NCI-H446 (cell line): Measurements from ENCODE around the gene PAQR6.

Experiments used
- DNase-seq, 2 experiments: peaks; one replicate each; lab custom pipeline; 2025; lab: John Stamatoyannopoulos, UW

PAQR6 gene

DNA sequence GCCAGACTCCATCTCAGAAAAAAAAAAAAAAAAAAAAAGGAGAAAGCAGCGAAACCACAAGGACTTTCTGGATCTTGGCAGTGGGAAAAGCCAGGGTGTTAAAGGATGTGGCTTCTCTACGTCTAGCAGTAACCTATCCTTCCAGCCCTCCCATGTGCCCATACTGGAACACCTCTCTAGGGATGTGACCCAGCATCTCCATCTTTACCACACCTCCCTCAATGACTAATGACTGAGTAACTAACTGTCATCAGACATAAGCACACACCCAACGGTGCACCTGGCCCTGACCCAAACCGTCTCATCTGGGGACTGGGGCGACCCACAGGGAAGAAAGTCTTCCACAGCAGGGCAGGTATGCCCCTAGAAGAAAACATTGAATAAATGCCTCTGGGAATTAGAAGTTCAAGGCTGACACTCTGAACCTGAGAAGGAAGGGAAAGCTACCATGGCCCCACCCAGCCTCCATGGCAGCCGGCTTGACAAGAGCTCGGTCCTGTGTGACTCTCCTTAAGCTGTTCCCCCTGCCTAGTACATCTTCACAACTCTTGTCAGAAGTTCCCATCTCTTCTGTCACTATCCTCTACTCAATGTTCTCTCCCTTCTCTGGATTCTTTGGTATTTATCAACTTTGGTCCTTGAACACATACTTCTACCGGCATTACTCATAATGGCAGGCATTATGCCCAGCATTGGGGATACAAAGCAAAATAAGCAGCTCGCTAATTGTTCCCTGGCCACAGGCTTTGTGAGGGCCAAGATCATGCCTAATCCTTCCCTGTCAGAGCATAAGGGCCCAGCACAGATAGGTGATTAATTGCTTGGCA lies 14.8 kb upstream of the PAQR6 start:
- no peak for DNase-seq

DNA sequence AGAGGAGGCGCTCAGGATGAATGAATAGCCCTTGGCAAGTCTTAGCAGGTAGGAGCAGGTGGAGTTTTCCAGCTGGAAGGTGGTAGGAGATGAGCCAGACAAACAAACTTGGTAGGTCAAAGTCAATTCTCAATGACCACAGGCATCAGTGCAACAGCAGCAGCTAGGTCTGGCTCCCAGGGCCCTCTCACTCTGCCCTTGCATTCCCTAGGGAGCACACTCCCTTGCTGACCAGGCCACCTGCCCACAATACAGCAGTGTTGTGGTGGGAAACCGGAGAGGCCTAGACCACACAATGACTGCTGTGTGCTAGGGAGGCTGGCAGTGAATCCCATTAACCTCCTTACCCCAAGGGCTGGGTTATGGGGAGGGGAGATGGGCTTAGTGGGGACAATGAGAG lies 13.0 kb upstream of the PAQR6 start:
- DNase-seq, result no peak

DNA sequence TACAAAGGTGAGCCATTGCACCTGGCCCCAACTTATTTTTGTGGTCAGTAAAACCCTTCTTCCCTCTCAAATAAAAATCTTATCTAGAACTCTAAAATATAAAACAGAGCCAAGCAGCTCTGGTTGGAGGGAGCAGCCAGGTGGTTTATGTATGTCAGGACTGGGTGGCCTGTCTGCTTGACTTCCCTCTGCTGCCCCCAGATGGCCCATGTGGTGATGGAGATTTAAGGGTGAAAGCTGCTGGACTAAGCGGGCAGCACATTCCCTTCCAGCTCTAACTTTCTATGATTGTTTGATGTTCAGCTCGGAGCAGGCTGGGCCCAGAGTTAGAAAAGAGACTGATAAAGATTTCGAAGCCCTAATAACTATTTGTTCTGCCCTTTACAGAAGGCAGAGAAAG lies 11.9 kb upstream of the PAQR6 start:
- DNase-seq, result no peak

DNA sequence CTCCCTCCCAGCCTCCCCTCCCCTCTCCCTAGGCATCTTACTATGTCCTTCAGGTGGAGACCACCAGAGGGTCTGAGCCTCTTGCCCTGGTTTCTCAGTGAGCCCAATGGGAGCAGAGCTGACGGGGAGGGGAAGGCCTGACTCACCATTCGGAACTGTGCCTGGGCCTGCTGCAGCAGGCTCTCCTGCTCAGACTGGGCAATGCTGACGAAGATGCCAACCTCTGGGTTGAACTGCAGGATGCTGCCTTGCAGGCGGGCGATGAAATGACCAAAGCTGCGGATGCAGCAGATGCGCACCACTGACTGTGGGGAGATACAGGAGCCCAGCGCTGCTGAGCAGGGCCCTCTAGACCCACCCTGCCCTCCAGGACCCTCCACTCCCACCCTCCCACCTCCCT lies 11.0 kb upstream of the PAQR6 start:
- DNase-seq, result no peak

- no peak for DNase-seq
These were observed 9.9 kb upstream of the PAQR6 start for GRCh38 chr1:156257711-156258110.

GRCh38 chr1:156253634-156254033 lies 5.8 kb upstream of the PAQR6 start:
- no peak for DNase-seq

- no peak for DNase-seq
These were observed 3.7 kb upstream of the PAQR6 start for GRCh38 chr1:156251527-156251926.

GRCh38 chr1:156249593-156249992 lies 1.7 kb upstream of the PAQR6 start:
- no peak for DNase-seq

DNA sequence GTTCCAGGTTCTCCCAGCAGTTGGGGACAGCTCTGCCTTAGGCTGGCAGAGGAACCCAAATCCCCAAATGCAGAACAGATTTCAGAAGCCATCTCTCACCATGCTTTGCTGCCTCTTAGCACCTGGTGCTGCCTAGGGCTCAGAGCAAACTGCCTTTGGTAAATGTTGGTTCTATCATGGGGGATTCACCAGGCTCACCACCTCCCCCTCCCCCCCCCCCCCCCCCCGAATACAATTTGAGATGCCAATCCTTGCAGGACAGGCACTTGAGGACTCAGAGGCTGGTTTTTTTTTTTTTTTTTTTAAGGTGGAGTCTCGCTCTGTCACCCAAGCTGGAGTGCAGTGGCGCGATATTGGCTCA lies 447 bp upstream of the PAQR6 start:
- DNase-seq, result no peak

DNA sequence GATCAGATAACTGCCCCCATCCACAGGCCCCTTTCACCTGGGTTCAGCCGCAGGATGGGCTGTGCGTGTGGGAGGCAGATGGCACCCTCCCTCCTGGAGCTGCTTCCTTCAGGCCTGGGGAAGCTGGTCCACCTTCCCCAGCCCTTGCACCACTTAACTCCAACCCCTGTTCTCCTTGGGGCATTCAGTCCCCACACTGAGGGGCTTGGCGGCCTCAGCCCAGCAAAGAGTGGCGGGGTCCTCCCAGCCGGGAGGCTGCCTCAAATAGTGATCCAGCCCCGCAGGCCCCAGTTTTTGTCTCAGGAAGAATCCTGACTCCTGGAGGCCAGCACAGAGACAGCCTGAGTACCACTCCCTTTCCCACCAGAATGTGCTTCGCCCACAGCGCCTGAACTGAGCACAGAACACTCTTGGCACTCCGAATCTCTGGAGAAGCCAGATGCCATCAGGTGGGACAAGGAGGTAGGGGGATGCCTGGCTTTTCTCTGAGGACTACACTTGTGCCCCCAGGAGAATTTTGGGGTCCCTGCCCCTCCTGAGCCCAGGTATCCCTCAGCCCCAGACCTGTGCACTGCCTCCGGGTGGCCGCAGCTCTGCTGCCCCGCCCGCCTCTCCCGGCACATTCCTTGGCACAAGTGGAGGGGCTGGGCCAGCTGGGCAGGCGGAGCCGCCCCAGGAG lies 936 bp downstream of the PAQR6 start:
- no peak for DNase-seq

GRCh38 chr1:156246241-156246780 lies 1.5 kb downstream of the PAQR6 start:
- no peak for DNase-seq

DNA sequence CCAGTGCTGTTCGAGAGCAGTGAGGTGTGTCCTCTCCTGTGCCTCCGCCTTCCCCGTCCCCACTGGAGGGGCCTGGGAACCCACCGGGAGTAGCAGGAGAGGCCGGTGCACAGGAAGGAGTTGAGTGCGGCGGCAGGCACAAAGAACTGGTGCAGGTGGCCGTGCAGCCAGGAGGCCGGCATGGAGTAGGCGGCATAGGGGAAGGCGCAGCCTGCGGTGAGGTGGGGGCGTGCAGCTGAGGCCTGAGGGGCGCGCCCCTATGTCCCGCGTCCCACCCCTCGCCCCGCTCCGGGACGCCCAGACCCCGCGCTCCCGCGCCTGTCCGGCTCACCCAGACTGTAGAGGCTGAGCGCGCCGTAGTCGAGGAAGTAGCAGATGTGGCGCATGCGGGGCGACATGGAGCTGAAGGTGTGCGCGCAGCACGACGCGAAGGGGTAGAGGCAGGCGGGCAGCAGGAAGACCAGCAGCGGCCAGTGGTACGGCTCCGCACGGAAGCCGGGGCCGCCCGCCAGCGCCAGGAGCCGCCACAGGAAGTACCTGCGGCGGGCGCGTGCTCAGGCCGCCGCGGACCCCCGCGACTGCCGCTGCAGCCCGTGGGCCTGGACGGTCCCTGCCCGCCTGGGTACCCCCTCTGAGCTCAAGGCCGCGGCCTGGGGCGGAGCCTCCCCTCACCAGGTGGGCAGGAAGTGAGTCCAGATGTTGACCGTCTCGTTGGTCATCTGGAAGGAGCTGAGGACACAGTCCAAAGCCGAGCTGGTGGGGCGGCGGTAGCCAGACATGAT lies 2.2 kb downstream of the PAQR6 start:
- no peak for DNase-seq

GRCh38 chr1:156244712-156245111 lies 3.1 kb downstream of the PAQR6 start:
- DNase-seq, result no peak

DNA sequence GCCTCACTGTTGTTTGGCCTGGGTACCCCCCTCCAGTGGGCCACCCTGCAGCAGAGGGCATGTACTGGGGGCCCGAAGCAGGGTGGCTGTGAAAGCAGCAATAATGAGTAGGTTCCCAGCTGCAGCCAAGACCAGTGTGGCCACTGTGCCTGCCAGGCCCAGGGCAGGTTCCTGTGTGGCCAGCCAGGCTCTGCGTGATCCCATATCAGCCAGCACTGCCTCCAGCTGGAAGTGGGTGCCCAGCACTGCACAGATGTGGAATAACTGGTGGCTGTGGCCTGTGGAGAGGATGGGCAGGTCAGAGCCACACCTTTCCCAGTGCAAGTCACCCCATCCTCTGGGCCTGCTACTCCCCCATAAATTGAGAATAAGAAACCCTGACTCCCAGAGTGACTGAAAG lies 3.7 kb downstream of the PAQR6 start:
- DNase-seq, result no peak

DNA sequence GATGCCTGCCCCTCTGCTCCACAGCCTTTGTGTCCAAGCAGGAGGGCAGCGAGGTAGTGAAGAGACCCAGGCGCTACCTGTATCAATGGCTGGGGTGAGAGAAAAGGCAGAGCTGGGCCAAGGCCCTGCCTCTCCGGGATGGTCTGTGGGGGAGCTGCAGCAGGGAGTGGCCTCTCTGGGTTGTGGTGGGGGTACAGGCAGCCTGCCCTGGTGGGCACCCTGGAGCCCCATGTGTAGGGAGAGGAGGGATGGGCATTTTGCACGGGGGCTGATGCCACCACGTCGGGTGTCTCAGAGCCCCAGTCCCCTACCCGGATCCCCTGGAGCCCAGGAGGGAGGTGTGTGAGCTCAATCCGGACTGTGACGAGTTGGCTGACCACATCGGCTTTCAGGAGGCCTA lies 5.1 kb downstream of the PAQR6 start:
- DNase-seq, result no peak

- DNase-seq, result no peak
These were observed 5.9 kb downstream of the PAQR6 start, which contains the start of gene BGLAP for GRCh38 chr1:156241926-156242325. Gene BGLAP (plus strand): TSS chr1:156242184. CDS start chr1:156242232, 48 bp downstream.

- no peak for DNase-seq
These were observed 6.5 kb downstream of the PAQR6 start for GRCh38 chr1:156241311-156241811.

DNA sequence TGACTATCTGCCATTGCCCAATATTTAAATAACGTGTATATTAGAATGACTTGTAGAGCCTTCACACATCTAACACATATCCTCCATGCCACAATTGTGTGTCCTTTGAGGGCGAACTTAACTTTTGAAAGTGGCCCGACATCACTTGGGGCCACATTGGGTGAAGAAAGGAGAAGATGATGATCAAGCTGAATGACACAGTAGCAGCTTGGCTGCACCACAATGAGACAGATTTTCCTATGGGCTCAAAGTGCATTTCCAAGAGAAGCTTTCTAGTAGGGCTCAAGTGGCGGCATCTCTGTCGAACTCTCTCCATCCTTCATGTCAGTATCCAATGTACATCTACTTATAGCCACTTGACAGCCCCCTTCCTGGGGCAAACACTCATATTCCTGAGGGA lies 9.6 kb downstream of the PAQR6 start:
- DNase-seq, result no peak

GRCh38 chr1:156236164-156236563 lies 11.7 kb downstream of the PAQR6 start:
- DNase-seq, result no peak

DNA sequence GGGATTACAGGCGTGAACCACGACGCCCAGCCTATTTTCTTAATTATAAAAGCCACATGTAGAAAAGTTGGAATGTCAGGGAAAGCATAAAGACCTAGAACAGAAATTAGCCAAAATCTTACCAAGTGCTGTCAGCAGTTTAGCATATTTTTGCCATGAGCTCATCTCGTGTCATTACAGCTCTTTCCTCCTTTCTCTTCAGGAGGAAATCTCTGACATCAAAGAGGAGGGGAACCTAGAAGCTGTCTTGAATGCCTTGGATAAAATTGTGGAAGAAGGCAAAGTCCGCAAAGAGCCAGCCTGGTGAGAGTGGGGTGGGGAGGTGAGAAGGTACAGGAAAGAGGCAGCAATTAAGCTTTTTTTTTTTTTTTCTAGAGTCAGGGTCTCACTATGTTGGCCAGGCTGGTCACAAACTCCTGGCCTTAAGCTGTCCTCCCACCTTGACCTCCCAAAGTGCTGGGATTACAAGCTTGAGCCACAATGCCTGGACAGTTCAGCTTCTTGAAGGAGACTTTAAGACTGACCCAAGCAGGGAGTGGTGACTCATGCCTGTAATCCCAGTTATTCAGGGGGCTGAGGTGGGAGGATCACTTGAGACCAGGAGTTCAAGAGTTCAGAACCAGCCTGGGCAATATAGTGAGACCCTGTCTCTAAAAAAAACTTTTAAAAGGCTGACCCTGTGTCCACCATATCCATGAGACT lies 14.3 kb downstream of the PAQR6 start:
- no peak for DNase-seq

- no peak for DNase-seq
These were observed 15.5 kb downstream of the PAQR6 start for GRCh38 chr1:156232201-156232894.
